NK-92 (cell line): ENCODE data around the gene SHF.

Source experiments
- DNase-seq: peaks from one replicate; lab custom pipeline; 2025; ENCODE audit not compliant: unreplicated experiment; lab: John Stamatoyannopoulos, UW

SHF gene

DNA sequence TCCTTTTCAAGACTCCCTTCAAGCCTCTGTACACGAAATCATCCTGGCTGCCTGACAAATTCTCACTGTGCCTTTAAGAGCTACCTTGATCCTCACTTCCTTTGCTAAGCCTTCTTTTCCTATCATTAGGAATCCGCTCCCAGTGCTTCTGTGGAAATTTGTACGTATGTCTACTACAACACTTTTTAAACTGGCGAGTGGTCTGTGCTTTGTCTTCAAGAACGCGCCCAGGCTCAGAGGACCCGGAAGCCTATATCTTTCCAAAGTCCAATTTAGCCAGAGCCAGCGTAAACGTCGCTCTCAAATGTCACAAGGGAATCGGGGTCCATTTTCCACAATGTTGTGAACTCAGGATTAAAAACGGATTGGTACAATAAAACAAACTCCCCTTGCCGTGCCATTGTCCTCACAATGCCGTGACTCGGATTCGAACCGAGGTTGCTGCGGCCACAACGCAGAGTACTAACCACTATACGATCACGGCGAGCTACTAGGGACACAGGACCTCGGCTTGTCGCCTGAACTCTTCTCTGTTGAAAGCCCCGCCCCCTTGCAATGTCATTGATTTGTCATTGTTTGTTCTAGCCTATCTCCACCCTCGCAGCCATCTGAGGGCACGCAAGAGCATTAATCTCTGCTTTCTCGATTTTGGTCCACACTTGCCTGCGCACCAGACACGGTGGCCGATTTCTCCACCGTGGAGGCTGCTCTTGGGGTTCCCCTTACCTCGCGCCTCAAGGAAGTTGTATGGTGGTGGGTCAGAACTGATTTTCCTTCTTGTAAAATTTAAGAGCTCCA, 12.4 kb upstream of the SHF start:
- peak; percentile 89 for DNase-seq

DNA sequence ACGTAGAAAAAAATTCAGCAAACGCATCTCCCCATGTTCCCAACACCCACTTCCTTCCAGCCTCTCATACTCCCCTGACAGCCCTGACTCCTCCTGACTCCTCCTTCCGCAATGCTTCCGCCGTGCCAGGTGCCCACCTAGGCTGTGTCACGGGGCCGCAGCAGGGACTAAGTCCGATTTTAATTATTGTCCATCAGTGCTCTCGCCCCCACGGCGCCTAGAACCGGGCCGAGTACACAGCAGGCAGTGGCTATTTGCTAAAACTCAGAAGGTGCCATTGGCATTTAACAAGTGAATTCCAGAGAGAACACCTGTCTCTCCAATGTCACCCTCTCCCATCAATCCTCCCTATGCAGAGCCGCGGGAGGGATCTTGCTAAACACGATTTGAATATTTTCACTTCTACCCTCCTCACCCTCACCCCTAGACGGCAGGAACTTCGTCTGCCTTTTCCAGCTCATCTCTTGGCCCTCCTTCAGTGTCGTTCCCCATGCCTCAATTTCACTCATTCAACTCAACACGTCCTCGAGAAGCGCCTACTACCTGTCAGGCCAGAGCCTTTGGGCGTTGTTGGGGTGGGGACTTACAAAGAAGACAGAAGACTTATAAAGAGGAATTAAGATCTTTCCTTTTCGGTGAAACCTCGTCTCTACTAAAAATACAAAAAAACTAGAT, 11.5 kb upstream of the SHF start:
- no peak for DNase-seq

DNA sequence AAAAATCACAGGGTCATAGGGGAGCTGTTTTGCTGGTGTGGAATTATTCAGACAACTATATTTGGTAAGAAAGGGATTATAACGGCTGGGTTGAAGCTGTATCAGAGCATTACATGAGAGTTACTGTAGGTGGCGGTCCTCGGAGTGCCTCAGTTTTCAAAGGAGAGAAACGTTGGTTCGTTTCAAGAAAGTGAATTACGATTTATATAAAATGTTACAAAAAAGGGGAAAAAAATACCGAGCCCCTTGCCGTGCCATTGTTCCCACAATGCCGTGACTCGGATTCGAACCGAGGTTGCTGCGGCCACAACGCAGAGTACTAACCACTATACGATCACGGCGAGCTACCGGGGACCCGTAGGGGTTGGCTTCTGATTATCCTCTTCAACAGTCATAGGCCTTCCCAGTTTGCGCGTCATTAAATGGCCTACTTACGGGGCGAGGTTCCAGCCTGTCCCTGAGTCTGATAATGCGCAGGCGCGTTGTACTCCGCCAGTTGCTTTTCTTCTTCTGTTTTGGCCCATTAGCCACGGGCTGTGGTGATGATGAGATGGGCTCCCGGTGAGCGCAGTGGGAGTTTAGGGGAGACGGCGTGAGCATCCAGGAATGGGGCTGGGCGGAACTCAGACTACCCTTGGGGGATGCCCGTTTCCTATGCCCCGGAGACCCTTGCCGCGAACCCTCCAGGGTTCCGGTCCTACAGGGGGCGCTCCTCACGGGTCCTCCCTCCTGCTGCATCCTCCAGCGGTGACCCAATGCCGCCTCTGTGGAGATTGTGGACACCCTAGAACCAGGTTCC, 10.8 kb upstream of the SHF start:
- peak; percentile 78 for DNase-seq

DNA sequence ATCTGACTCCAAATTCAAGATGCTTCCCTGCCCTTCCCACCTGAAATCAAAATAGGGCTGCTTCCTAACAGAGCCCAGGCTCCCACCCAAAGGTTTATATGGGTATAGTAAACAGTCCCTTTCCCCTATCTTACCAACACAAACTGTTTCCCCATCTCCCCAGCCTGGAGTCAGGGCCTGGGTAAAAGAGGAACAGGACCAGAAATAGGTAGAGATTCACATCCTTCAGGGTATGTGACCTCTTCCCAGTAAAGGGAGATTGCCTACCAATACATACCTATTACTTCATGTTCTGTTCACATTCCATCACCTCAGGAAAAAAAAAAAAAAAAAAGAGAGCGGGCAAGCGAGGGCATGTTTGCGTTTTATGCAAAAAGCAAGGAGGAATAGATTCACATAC, 9.7 kb upstream of the SHF start:
- DNase-seq: no peak

DNA sequence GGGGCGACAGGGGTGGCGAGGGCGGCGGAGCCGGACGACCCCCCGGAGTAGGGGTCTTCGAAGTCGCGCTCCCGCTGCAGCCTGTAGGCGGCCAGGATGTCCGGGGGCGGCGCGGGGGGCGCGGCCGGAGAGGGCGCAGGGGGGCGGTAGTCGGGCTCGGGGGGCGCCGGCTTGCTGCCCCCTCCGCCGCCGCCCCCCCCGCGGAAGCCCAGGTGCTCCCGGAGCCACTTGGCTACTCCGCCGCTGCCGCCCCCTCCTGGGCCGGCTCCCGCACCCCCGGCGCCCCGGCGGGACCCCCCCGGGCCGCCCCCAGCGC, 230 bp downstream of the SHF start:
- DNase-seq: no peak

DNA sequence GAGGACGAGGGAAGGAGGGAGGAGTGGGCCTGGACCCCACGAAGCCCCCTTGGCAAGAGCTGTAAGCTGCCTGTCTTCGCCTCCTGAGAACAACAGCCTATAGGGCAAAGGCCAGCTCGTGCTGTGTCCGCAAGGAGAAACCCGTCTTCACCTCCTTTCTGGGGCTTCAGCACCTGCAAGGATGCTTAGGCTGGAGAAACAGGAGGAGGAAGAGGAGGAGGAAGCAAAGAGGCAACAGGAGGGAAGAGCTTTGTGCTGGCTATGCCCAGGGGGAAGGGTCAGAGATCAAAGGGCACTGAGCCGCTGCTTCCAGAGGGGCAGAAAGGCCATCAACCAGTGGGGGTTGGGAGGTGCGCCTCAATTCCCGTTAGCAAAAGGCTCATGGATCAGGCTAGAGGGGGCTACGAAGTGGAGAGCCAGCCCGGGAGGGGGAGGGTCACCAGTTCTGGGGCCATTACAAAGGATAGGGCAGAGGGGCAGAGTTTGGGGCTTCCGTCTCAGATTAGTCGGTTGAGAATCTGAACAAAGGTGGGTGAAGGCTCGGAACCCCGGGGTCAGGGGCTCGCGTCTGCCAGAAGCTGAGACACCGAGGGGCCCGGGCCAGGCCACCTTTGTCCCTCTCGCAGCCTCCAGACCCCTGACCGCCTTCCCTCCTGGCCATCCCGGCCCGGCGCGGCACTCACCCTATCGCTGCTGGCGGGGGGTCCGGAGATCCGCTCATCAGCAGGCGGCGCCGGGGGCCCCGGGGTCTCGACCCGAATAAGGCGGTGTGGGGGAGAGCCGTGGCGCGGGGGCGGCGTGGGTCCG, 792 bp downstream of the SHF start:
- DNase-seq: no peak

DNA sequence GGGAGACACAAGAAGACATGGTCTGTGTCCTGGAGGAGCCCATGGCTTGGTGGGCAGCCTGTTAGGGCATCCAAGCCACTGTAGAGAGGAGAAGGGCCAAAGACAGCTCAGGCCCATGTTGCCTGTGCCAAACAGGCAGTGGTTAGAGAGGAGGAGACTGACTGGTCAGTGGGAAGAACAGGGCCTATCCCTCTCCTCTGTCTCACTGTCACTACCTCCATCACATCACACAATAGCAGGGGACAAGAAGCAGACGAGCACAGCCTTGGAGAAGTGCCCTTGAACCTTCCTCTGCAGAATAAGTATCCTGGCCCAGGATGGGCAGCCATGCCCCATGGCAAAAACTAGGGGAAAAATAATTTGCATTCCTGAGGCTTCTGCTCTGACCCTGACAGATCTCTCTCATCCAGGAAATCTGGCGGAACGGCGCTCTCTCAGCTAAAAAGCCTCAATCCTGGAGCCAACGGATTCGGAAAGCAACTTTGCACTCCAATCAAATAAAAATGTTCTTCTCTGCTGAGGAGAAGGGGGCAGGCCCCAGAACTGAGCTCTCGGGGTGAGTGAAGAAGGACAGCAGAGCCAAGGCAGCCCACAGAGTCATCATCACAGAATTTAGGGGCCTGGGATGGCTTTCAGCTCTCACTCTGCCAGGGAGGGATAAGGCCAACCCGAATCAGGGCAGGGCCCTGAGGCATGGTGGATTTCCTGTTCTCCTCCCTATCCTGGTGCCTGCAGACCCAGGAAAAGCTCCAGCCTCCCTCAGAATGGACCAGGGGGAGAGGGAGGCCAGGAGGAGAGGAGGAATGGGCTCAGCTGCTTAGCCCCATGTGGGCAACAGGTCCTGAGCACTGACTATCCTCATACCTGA, 1.6 kb downstream of the SHF start:
- no peak for DNase-seq

DNA sequence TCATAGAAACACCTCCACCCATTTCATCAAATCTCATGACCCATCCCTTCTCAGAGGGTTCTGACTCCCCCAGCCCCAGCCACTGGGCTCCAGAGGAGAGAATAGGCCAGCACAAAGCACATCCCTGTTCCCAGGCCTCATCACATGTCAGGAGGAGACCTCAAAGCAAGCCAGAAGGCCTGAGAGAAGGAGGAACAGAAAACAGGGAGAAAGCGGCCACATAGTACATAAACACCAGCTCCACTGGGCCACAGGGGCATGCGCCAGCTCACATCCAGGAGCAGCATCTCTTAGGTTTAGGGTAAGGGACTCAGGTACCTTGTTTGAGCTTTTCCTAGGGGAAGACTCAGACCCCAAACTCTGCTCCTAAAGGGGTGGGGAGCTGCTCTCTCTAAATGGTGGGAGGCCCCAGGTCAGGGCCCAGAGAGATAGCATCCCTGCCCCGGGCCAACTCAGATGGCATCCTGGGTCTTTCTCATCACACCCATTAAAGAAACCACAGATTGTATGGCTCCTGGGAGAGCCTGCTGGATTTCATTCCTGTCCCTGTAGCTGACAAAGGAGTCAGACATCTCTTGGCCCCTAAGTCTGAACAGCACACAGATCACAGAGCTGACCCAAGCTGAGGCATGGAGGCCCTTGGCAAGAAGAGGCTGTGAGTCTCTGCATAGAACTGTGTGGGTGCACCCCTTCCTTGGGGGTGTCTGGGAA, 2.5 kb downstream of the SHF start:
- no peak for DNase-seq

DNA sequence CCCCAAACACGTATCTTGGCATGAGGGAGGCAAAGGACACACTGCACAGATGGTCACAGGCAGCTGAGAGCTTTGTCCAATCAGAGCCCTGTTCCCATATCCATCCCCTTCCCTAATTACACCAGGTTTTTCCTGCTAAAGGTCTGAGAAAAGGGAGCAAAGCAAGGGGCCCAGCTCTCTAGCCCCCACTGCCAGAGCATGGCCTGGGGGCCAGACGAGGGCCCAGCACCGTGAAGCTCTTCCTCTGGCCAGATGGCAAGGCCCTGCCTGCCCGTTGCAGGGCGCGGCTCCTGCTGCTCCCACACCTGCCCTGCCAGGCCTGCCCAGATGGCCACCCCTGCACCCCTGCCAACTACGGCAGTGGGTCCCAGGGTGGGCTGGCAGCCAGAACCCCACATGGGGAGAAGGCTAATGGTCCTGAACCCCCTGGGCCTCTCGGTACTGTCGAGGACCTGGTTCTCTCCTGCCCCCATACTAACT, 3.2 kb downstream of the SHF start:
- no peak for DNase-seq

DNA sequence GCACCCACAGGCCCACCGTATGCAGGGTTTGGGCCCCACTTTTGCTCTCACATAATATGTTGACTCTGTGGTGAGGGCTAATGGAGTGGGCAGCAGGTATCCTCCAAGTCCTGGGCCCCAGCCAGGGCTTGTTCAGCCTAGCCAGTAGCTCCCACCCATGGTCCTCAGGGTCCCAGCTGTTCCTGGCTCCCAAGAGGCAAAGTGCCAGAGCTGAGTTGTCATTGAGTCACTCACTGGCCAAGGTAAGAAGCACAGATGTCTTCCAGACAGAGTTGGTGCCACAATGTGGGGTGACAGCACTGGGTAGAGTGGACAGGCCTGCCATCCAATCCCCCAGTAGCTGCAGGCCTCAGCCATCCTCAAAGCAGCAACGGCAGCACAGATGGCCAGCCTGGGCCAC, 4.3 kb downstream of the SHF start:
- DNase-seq: no peak

DNA sequence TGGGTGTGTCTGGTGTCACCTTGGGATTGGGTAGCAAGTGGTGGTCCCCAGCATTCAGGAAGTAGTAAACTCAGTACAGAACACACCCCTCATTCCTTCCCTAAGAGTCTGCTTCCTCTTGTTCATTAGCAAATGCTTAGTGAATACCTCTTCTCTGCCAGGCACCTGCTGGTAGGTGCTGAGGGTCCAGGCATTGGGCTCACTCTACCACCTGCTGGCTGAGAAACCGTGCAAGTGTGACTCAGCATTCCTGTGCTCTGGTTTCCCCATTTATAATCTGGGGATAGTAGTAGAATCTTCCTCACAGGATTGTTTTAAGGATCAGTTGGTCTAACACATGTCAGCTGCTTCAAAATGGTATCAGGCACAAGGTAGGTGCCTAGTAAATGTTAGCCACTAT, 4.8 kb downstream of the SHF start:
- no peak for DNase-seq

DNA sequence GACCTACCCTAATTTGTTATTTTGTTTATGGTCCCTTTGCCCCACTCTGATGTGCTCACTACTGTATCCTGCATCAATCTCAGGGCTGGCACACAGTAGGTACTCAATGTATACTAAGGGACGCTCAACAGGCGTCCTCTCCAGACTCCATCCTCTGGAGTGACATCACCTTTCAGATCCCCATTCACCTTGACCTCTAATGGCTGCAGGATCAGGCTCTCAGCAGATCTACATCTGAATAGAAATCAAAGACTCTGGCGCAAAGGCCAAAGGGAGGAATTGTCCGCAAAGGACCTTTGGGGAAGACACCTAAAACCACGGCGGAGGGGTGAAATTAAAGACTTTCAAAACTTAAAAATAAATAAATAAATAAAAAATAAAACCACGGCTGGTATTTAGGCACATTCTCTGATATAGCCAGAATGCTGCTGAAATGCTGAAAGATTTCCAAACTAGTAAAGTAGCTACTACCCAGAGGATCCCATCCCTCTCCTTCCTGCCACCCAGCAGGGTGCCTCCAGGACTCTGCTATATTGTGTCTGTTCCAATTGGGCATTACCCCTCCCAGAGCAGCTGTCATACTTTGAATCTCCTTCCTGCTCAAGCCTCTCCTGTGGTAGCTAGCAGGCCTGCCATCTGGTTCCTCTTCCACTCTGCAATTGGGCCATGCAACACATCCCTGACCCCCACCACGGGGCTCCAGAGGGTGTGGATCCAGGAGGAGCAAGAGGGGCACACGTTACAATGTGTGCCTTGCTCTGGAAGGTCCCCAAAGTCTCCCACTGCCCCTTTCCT, 6.1 kb downstream of the SHF start:
- no peak for DNase-seq

DNA sequence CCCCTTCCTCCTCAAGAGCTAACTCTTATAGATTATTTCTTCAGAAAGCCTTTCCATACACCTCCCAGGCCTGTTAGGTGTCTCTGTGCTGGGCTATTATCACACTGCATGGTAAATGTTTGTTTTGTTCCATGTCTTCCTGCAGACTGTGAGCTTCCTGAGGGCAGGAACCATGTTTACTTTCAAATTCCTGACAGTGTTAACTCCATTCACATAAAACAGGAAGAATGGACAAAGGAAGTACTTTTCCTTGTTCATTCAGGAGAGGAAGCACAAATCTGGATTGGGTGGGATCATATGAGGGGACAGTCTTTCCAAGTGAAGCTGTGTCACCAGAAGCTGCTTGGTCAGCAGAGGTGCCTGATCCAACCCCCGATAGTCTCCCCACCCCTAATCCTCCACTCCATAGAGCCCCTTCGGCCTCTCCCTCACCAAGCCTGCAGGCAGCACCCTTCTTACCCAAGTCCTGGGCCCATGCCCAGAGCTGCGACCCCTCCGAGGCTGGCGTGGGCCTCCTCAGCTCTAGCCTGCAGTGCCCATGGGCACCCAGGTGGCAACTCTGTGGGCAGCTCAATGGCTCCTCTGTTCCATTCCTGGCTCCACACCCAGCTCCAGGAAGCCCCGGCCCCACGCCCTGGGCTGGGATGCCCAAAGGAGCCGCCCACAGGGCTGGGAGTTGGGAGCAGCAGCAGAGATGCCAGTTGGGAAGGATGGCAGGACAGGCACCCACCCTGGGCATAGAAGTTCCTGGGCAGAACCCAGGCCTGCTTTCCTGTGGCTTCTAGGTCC, 6.9 kb downstream of the SHF start:
- no peak for DNase-seq

DNA sequence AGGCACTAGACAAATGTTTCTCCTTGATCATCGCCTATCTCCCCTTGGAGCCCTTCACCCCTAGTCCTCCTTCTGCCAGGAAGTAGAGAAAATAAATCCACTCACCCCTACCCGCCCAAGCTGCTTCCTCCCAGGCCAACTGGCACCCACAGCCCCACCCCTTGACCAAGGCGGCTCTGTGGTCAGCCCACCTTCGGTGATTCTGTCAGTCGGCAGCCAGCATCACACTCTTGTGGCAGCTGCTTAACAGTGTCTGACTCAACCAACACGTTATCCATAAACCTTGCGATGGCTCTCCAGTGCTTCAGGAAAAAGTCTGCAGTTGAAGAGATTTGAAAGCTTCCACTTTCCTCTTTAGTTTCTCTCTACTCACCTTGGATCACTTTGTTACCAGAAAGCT, 7.6 kb downstream of the SHF start:
- no peak for DNase-seq

DNA sequence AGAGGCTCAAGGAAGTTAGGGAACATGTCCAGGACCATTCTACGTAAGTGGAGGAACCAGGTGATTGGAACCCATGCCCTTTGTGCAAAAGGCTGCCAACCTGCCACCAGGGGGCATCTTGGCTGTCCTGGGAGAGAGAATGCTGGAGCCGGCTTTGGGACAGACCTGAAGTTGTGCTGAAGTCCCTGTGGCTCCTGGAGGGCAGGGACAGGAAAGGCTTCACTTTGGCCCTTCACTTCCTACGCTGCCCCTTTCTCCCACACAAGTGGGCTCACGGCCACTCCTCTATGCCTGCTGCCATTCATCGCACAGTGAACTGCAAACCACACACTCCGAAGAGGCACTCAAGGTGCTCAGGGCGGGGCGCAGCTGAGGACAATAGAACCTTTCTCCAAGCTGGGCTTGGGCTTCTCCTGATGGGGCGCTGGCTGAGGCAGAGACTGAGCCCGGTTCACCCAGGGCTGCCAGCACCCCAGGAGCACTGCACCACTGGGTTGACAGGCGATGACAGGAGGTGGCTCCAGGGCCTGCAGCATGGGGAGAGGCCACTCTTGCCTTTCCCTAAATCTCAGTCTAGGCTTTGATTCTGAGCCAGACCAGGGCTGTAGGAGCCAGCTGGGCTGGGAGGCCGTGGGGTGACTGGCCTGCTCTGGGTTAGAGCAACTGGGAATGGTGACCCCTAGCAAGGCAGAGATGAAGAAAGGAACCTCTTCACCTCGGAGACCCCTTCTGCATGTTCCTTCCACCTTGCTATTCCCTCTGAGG, 8.4 kb downstream of the SHF start:
- DNase-seq: no peak

DNA sequence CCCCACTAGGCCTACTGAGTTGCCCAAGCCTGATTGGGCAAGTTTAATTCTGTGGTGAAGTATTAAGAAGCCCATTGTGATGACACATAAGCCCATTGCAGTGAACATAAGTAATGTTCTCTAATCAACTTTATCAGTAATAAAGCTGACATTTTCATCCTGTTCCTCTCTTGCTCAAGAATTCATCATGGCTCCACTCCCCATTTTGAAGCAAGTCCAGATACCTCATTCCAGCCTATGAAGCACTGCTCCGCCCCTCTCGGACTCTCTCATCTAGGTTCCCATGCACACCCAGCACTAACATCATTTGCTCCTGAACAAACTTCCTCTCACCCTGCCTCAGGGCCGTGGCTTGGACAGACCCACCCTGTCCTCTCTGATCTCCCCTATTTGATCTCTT, 10.5 kb downstream of the SHF start:
- DNase-seq: no peak

DNA sequence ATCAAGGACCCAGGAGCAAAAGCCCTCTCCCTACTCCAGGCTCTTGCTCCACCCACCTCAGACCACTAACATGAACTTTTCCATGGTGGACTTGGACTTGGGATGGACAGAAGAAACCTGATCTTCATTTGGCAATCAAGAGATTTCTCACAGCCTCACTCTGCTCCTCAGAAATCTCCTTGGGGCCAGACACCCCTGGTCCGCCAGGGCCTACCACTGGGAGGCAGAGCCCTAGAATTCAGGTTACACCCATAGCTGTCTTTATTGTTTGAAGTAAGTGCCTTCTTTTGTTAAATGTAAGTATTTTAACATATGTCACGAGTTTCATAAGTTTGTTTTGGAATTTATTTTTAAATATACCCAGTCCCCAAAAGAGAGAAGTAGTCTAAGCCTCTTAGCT, 13.2 kb downstream of the SHF start:
- DNase-seq: no peak
